SU-DHL-6 (cell line): ENCODE measurements around the gene ANKRD60.

Source experiments
- H2AFZ ChIP-seq: fragments of 200-600 bp; sonication (generic); 2 replicates; pipeline ENCODE4 v1.6.1; 2014; ENCODE audit warnings: low read depth, mild to moderate bottlenecking, moderate library complexity, mixed read lengths, antibody characterized with exemption, low read length; ENCODE audit not compliant: severe bottlenecking
- H3F3A ChIP-seq: fragments of 200-600 bp; shearing (Covaris generic); 2 replicates; pipeline ENCODE4 v1.6.0; 2016; ENCODE audit warnings: antibody characterized with exemption, mild to moderate bottlenecking; ENCODE audit not compliant: insufficient read depth
- H3K27ac ChIP-seq: fragments of 200-600 bp; sonication (generic); 2 replicates; pipeline ENCODE4 v1.5.1; 2016; ENCODE audit warnings: low read depth, mild to moderate bottlenecking, low read length, moderate library complexity, mixed read lengths
- H3K27me3 ChIP-seq: fragments of 200-600 bp; sonication (generic), shearing (Covaris generic); 2 replicates; pipeline ENCODE4 v1.6.0; 2014; ENCODE audit warnings: mild to moderate bottlenecking, low read length
- H3K36me3 ChIP-seq: fragments of 200-600 bp; sonication (generic); 2 replicates; pipeline ENCODE4 v1.6.1; 2014; ENCODE audit warnings: mild to moderate bottlenecking, low read length, mixed read lengths
- H3K4me2 ChIP-seq: fragments of 300-600, 200-600 bp; shearing (Covaris generic), sonication (generic); 2 replicates; pipeline ENCODE4 v1.6.0; 2014; ENCODE audit warnings: low read length, low read depth, mild to moderate bottlenecking; ENCODE audit not compliant: poor library complexity, severe bottlenecking
- H3K4me3 ChIP-seq: fragments of 200-600 bp; sonication (generic); 2 replicates; pipeline ENCODE4 v1.5.1; 2014; ENCODE audit warnings: antibody characterized with exemption, low read length, mild to moderate bottlenecking, mixed read lengths; ENCODE audit not compliant: insufficient read depth, poor library complexity, severe bottlenecking
- H3K79me2 ChIP-seq: fragments of 200-600 bp; sonication (generic); 2 replicates; pipeline ENCODE4 v1.6.1; 2014; ENCODE audit warnings: mild to moderate bottlenecking, low read length, moderate library complexity; ENCODE audit not compliant: insufficient read depth
- H3K9ac ChIP-seq: fragments of 200-600 bp; sonication (generic); 2 replicates; pipeline ENCODE4 v1.7.0; 2014; ENCODE audit warnings: mild to moderate bottlenecking, low read length
- H3K9me2 ChIP-seq: fragments of 200-600 bp; sonication (generic); replicated peaks from 2 replicates; pipeline ENCODE4 v1.6.1; 2014; ENCODE audit warnings: low read length; ENCODE audit not compliant: insufficient read depth
- H3K9me3 ChIP-seq: fragments of 200-600 bp; sonication (generic); 2 replicates; pipeline ENCODE4 v1.6.1; 2014; ENCODE audit warnings: low read length, mixed read lengths; ENCODE audit not compliant: insufficient read depth
- H4K20me1 ChIP-seq: fragments of 200-600 bp; sonication (generic); 2 replicates; pipeline ENCODE4 v1.6.1; 2014; ENCODE audit warnings: low read depth, mild to moderate bottlenecking, antibody characterized with exemption, low read length, moderate library complexity, mixed read lengths
- EZH2phosphoT487 ChIP-seq: fragments of 200-600 bp; sonication (generic), shearing (Covaris generic); conservative IDR thresholded peaks from 2 replicates; pipeline ENCODE4 v1.6.1; 2018; ENCODE audit warnings: mild to moderate bottlenecking, antibody characterized with exemption, low read length, moderate library complexity, mixed read lengths
- TF ChIP-seq, protein P1 (sequence below): fragments of 200-600 bp; sonication (generic); IDR thresholded peaks from one replicate; pipeline ENCODE4 v1.5.1; 2017; ENCODE audit warnings: antibody characterized with exemption, mild to moderate bottlenecking, low read length, moderate library complexity; ENCODE audit not compliant: insufficient read depth, poor library complexity, severe bottlenecking

The ANKRD60 gene

DNA sequence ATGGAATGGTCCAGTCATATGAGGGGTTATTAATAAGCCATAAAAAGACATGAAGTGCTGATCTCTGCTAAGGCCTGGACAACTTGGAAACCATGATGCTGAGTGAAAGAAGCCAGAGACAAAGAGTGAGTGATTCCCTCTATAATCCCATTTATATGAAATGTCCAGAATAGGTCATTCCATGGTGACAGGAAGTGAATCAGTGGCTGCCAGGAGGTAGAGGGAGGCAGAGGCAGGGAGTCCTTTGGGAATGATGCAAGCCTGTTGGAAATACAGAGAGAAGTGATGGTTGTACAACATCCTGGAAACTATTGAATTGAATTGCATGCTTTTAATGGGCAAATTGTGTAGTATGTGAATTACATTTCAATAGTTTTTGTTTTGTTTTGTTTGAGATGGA lies 26.4 kb downstream of the ANKRD60 start:
- H3K36me3 ChIP-seq: no peaks in the 10 kb centered on the region
- no peak overlapping the region for H2AFZ ChIP-seq
- no peaks in the 10 kb centered on the region for H3K27me3 ChIP-seq
- no peaks in the 10 kb centered on the region for H3K9me3 ChIP-seq
- H3K27ac ChIP-seq: no peak overlapping the region
- H3K4me3 ChIP-seq: no peak overlapping the region
- no peak overlapping the region for H3K9ac ChIP-seq
- no peak overlapping the region for H3K4me2 ChIP-seq
- H4K20me1 ChIP-seq: no peaks in the 10 kb centered on the region
- no peaks in the 10 kb centered on the region for H3F3A ChIP-seq
- H3K79me2 ChIP-seq: no peaks in the 10 kb centered on the region
- no peaks in the 10 kb centered on the region for H3K9me2 ChIP-seq
- TF ChIP-seq, protein P1, sequence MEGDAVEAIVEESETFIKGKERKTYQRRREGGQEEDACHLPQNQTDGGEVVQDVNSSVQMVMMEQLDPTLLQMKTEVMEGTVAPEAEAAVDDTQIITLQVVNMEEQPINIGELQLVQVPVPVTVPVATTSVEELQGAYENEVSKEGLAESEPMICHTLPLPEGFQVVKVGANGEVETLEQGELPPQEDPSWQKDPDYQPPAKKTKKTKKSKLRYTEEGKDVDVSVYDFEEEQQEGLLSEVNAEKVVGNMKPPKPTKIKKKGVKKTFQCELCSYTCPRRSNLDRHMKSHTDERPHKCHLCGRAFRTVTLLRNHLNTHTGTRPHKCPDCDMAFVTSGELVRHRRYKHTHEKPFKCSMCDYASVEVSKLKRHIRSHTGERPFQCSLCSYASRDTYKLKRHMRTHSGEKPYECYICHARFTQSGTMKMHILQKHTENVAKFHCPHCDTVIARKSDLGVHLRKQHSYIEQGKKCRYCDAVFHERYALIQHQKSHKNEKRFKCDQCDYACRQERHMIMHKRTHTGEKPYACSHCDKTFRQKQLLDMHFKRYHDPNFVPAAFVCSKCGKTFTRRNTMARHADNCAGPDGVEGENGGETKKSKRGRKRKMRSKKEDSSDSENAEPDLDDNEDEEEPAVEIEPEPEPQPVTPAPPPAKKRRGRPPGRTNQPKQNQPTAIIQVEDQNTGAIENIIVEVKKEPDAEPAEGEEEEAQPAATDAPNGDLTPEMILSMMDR: no peak
- no peak for TF ChIP-seq EZH2phosphoT487

DNA sequence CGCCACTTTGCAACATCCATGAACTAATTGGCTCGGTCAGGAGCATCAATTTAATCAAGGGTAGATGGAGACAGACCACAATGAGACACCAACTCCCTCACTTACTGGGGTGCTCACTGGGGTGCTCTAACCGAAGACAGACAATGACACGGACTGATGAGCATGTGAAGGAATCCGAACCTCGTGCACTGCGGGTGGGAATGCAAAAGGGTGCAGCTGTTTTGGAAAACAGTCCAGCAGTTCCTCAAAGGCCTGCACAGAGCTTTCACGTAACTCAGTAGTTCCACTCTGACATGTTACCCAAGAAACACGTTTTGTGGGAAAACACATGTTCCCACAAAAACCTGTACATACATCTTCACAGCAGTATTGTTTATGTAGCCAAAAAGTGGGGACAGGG lies 26.8 kb downstream of the ANKRD60 start:
- no peaks in the 10 kb centered on the region for H4K20me1 ChIP-seq
- no peaks in the 10 kb centered on the region for H3K27me3 ChIP-seq
- H3K36me3 ChIP-seq: no peaks in the 10 kb centered on the region
- no peak overlapping the region for H3K9ac ChIP-seq
- no peak overlapping the region for H2AFZ ChIP-seq
- H3F3A ChIP-seq: no peaks in the 10 kb centered on the region
- TF ChIP-seq EZH2phosphoT487: no peak
- TF ChIP-seq, protein P1: no peak
- H3K4me2 ChIP-seq: no peak overlapping the region
- H3K79me2 ChIP-seq: no peaks in the 10 kb centered on the region
- H3K4me3 ChIP-seq: no peak overlapping the region
- no peaks in the 10 kb centered on the region for H3K9me3 ChIP-seq
- H3K9me2 ChIP-seq: no peaks in the 10 kb centered on the region
- no peak overlapping the region for H3K27ac ChIP-seq

DNA sequence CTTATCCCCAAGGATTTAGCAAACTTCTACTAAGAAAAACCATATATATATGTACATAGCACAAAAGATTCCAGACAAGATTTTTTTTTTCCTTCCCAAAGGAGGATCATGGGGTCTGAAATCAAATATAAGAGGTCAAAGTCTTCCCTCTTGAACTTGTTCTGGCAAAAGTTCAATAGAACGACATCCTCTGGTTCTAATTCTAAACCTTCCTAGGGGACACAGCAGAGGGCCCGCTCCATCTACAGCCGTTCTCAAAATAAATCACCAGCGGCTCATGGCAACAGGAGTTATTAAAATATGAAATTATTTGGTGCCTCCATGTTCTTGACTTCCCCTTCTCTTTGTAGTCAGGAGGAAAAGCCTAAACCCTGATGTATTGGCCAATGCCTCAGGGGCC lies 29.0 kb downstream of the ANKRD60 start:
- H3K27me3 ChIP-seq: no peaks in the 10 kb centered on the region
- H3K9ac ChIP-seq: no peak overlapping the region
- no peaks in the 10 kb centered on the region for H3K36me3 ChIP-seq
- no peaks in the 10 kb centered on the region for H3K79me2 ChIP-seq
- H3K4me2 ChIP-seq: no peak overlapping the region
- TF ChIP-seq, protein P1: no peak
- TF ChIP-seq EZH2phosphoT487: no peak
- no peak overlapping the region for H3K27ac ChIP-seq
- no peaks in the 10 kb centered on the region for H3F3A ChIP-seq
- H3K9me2 ChIP-seq: no peaks in the 10 kb centered on the region
- H3K9me3 ChIP-seq: no peaks in the 10 kb centered on the region
- H4K20me1 ChIP-seq: no peaks in the 10 kb centered on the region
- no peak overlapping the region for H2AFZ ChIP-seq
- H3K4me3 ChIP-seq: no peak overlapping the region
